Mammary epithelial cell (primary cell): Measurements from ENCODE around the gene MYOM3.

Source experiments
- CTCF ChIP-seq, 2 donors: IDR thresholded peaks in 1 of 2; conservative IDR thresholded peaks in 1 of 2; 2 replicates each; pipeline ENCODE4 v1.5.1; 2011 to 2012; ENCODE audit warnings: inconsistent platforms in 2 of 2, low read length in 2 of 2, mild to moderate bottlenecking in 2 of 2, control low read depth in 1 of 2, low read depth in 1 of 2; ENCODE audit not compliant: insufficient read depth in 1 of 2; ENCODE audit errors: extremely low read depth in 1 of 2
- EZH2 ChIP-seq: IDR thresholded peaks from 2 replicates; pipeline ENCODE4 v1.6.1; 2012; ENCODE audit warnings: low read length, inconsistent platforms, borderline replicate concordance

- TF ChIP-seq CTCF (conservative IDR thresholded peaks at IDR 0.05 in 1 of 2, IDR thresholded peaks at IDR 0.05 in 1 of 2; ENCODE audit: extremely low read depth in 1 of 2, insufficient read depth in 1 of 2, low read depth in 1 of 2, low read length in 2 of 2) (no peak), EZH2 (no peak)
Measured at GRCh38 chr1:24117132-24117531, 5.2 kb upstream of the MYOM3 start.
